ENCODE results near the gene PLCB4. TPM values are rescaled to one million over a fixed set of nuclear protein-coding genes. Genes with fewer than 3 reads are reported as not detected.

Gene PLCB4
- total and polyA plus RNA-seq, 12 donors: 0.26 to 8.5 (median 2.8) TPM

- TF ChIP-seq, protein P1, sequence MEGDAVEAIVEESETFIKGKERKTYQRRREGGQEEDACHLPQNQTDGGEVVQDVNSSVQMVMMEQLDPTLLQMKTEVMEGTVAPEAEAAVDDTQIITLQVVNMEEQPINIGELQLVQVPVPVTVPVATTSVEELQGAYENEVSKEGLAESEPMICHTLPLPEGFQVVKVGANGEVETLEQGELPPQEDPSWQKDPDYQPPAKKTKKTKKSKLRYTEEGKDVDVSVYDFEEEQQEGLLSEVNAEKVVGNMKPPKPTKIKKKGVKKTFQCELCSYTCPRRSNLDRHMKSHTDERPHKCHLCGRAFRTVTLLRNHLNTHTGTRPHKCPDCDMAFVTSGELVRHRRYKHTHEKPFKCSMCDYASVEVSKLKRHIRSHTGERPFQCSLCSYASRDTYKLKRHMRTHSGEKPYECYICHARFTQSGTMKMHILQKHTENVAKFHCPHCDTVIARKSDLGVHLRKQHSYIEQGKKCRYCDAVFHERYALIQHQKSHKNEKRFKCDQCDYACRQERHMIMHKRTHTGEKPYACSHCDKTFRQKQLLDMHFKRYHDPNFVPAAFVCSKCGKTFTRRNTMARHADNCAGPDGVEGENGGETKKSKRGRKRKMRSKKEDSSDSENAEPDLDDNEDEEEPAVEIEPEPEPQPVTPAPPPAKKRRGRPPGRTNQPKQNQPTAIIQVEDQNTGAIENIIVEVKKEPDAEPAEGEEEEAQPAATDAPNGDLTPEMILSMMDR (IDR thresholded peaks at IDR 0.05): no peak
- no peak for TF ChIP-seq POLR2A (IDR thresholded peaks at IDR 0.05)
- no peaks in the 10 kb centered on the region for H3K36me3 ChIP-seq (replicated peaks in 1 of 2)
- no peaks in the 10 kb centered on the region for H3K4me1 ChIP-seq (replicated peaks in 1 of 2)
- H3K9me3 ChIP-seq (replicated peaks in 1 of 3): peaks cover 0 to 6% (median 0%) of the 10 kb centered on the region in 3 donors
- intact Hi-C loops (cut with DNase I): no loop called here
- H3K4me3 ChIP-seq: no peak overlapping the region
- H3K27me3 ChIP-seq: no peaks in the 10 kb centered on the region
- no peak overlapping the region for H3K27ac ChIP-seq
- 91 to 95% (median 94%) methylated on average over 3 of the region's 3 CpGs for WGBS, 4 donors
- DNase-seq: no peak
Observed at GRCh38 chr20:9128568-9128967, 59.7 kb downstream of the PLCB4 start.

- no peaks in the 10 kb centered on the region for H3K27me3 ChIP-seq
- peaks cover 0 to 6% (median 0%) of the 10 kb centered on the region in 3 donors for H3K9me3 ChIP-seq (replicated peaks in 1 of 3)
- WGBS, 4 donors: 43 to 49% (median 48%) methylated on average over 3 of the region's 3 CpGs
- no peak overlapping the region for H3K4me3 ChIP-seq
- no peaks in the 10 kb centered on the region for H3K36me3 ChIP-seq (replicated peaks in 1 of 2)
- no peaks in the 10 kb centered on the region for H3K4me1 ChIP-seq (replicated peaks in 1 of 2)
- no peak overlapping the region for H3K27ac ChIP-seq
- no peak for DNase-seq
- intact Hi-C loops (cut with DNase I): no loop called here
- TF ChIP-seq POLR2A (IDR thresholded peaks at IDR 0.05): no peak
- TF ChIP-seq, protein P1 (IDR thresholded peaks at IDR 0.05): no peak
Observed at GRCh38 chr20:9129756-9130155, 60.9 kb downstream of the PLCB4 start.

DNA sequence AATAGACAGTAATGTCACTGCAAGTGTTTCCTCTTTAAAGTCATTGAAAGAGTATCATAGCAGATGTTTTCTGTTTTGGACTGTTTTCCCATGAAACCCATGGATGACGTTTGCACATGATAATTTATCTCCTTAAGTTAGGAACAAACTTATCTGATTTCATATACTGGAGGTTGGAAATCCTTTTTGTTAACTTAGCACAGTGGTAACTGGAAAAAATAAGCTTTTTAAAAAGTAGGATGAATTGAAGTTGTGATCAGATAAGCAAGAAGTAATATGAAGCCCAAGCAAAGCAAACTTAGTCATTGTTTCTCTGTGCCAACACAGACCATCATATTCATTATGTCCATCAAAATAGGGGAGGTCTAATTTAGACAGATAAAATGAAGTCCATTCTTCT is 61.6 kb downstream of the PLCB4 start:
- intact Hi-C loops (cut with DNase I): no loop called here
- Histone ChIP-seq H3K27me3 (no peaks in the 10 kb centered on the region), H3K9me3 (replicated peaks in 1 of 3) (peaks cover 0 to 6% (median 0%) of the 10 kb centered on the region in 3 donors), H3K27ac (no peak overlapping the region), H3K36me3 (replicated peaks in 1 of 2) (no peaks in the 10 kb centered on the region), H3K4me3 (no peak overlapping the region), H3K4me1 (replicated peaks in 1 of 2) (no peaks in the 10 kb centered on the region)
- TF ChIP-seq, protein P1 (IDR thresholded peaks at IDR 0.05): no peak
- TF ChIP-seq POLR2A (IDR thresholded peaks at IDR 0.05): no peak
- 2 to 20% (median 9%) methylated on average over 1 of the region's 1 CpG for WGBS, 4 donors
- DNase-seq: no peak

GRCh38 chr20:9131841-9132240 is 63.0 kb downstream of the PLCB4 start:
- Histone ChIP-seq H3K36me3 (replicated peaks in 1 of 2) (no peaks in the 10 kb centered on the region), H3K4me1 (replicated peaks in 1 of 2) (no peaks in the 10 kb centered on the region), H3K9me3 (replicated peaks in 1 of 3) (peaks cover 0 to 6% (median 0%) of the 10 kb centered on the region in 3 donors), H3K4me3 (no peak overlapping the region), H3K27me3 (no peaks in the 10 kb centered on the region), H3K27ac (no peak overlapping the region)
- TF ChIP-seq, protein P1 (IDR thresholded peaks at IDR 0.05): no peak
- TF ChIP-seq POLR2A (IDR thresholded peaks at IDR 0.05): no peak
- intact Hi-C loops (cut with DNase I): no loop called here
- no peak for DNase-seq
- WGBS, 4 donors: 75 to 89% (median 85%) methylated on average over 3 of the region's 3 CpGs

Data from adrenal gland (tissue), 12 donors.